Measurements from ENCODE around the gene GLRA3.

GLRA3 gene

GRCh38 chr4:174815282-174815681 is 13.8 kb downstream of the GLRA3 start:
- no peak overlapping the region for H2AFZ ChIP-seq
- no peaks in the 10 kb centered on the region for H3K9me3 ChIP-seq (ENCODE audit: control insufficient read depth, low read length)
- no peak overlapping the region for H3K27ac ChIP-seq
- no peak for TF ChIP-seq CTCF (IDR thresholded peaks at IDR 0.05)
- H3K79me2 ChIP-seq = no peaks in the 10 kb centered on the region
- H3K27me3 ChIP-seq (ENCODE audit: control insufficient read depth, insufficient read depth, low read length) = no peaks in the 10 kb centered on the region
- no peaks in the 10 kb centered on the region for H3K36me3 ChIP-seq (ENCODE audit: control insufficient read depth, insufficient read depth, low read length)
- no peaks in the 10 kb centered on the region for H3K4me1 ChIP-seq
- H3K4me2 ChIP-seq (ENCODE audit: low read length) = no peak overlapping the region
- H3K4me3 ChIP-seq (ENCODE audit: low read depth, low read length) = no peak overlapping the region
- no peak overlapping the region for H3K9ac ChIP-seq

GRCh38 chr4:174813292-174813691 is 15.8 kb downstream of the GLRA3 start:
- Histone ChIP-seq H3K9ac (no peak overlapping the region), H3K9me3 (ENCODE audit: control insufficient read depth, low read length) (no peaks in the 10 kb centered on the region), H3K4me1 (no peaks in the 10 kb centered on the region), H3K27ac (no peak overlapping the region), H3K36me3 (ENCODE audit: control insufficient read depth, insufficient read depth, low read length) (no peaks in the 10 kb centered on the region), H3K4me2 (ENCODE audit: low read length) (no peak overlapping the region), H3K27me3 (ENCODE audit: control insufficient read depth, insufficient read depth, low read length) (no peaks in the 10 kb centered on the region), H3K4me3 (ENCODE audit: low read depth, low read length) (no peak overlapping the region), H2AFZ (no peak overlapping the region), H3K79me2 (no peaks in the 10 kb centered on the region)
- TF ChIP-seq CTCF (IDR thresholded peaks at IDR 0.05) = no peak

GRCh38 chr4:174810834-174811233 is 18.2 kb downstream of the GLRA3 start:
- Histone ChIP-seq H3K9me3 (ENCODE audit: control insufficient read depth, low read length) (no peaks in the 10 kb centered on the region), H3K79me2 (no peaks in the 10 kb centered on the region), H2AFZ (no peak overlapping the region), H3K4me3 (ENCODE audit: low read depth, low read length) (no peak overlapping the region), H3K9ac (no peak overlapping the region), H3K4me1 (no peaks in the 10 kb centered on the region), H3K27ac (no peak overlapping the region), H3K36me3 (ENCODE audit: control insufficient read depth, insufficient read depth, low read length) (no peaks in the 10 kb centered on the region), H3K27me3 (ENCODE audit: control insufficient read depth, insufficient read depth, low read length) (no peaks in the 10 kb centered on the region), H3K4me2 (ENCODE audit: low read length) (no peak overlapping the region)
- TF ChIP-seq CTCF (IDR thresholded peaks at IDR 0.05) = no peak

GRCh38 chr4:174808836-174809235 is 20.2 kb downstream of the GLRA3 start:
- H2AFZ ChIP-seq = no peak overlapping the region
- H3K4me1 ChIP-seq = no peaks in the 10 kb centered on the region
- H3K9ac ChIP-seq = no peak overlapping the region
- H3K27ac ChIP-seq = no peak overlapping the region
- H3K27me3 ChIP-seq (ENCODE audit: control insufficient read depth, insufficient read depth, low read length) = no peaks in the 10 kb centered on the region
- no peak overlapping the region for H3K4me2 ChIP-seq (ENCODE audit: low read length)
- TF ChIP-seq CTCF (IDR thresholded peaks at IDR 0.05) = no peak
- H3K4me3 ChIP-seq (ENCODE audit: low read depth, low read length) = no peak overlapping the region
- H3K79me2 ChIP-seq = no peaks in the 10 kb centered on the region
- H3K36me3 ChIP-seq (ENCODE audit: control insufficient read depth, insufficient read depth, low read length) = no peaks in the 10 kb centered on the region
- no peaks in the 10 kb centered on the region for H3K9me3 ChIP-seq (ENCODE audit: control insufficient read depth, low read length)

- Histone ChIP-seq H3K9me3 (ENCODE audit: control insufficient read depth, low read length) (no peaks in the 10 kb centered on the region), H3K36me3 (ENCODE audit: control insufficient read depth, insufficient read depth, low read length) (no peaks in the 10 kb centered on the region), H3K4me2 (ENCODE audit: low read length) (no peak overlapping the region), H3K79me2 (no peaks in the 10 kb centered on the region), H3K27me3 (ENCODE audit: control insufficient read depth, insufficient read depth, low read length) (no peaks in the 10 kb centered on the region), H3K4me1 (no peaks in the 10 kb centered on the region), H3K4me3 (ENCODE audit: low read depth, low read length) (no peak overlapping the region), H3K9ac (no peak overlapping the region), H3K27ac (no peak overlapping the region), H2AFZ (no peak overlapping the region)
- TF ChIP-seq CTCF (IDR thresholded peaks at IDR 0.05) = no peak
These were observed 20.9 kb downstream of the GLRA3 start for GRCh38 chr4:174808119-174808518.

Data from parathyroid adenoma (tissue), 2 donors.